HG03159 (cell line): ENCODE measurements around the gene GPR152.
"Not testable (repeated sequence)": the region's sequence is repeated elsewhere in the genome, so short reads cannot be mapped to it uniquely, and the experiment has no call there.

ENCODE experiments used
- ATAC-seq: cut with Tn5 transposase; IDR thresholded peaks from one replicate; pipeline ENCODE4 v1.9.1; 2021; ENCODE audit warnings: mild to moderate bottlenecking, moderate library complexity; ENCODE audit not compliant: unreplicated experiment

Gene GPR152

GRCh38 chr11:67412495-67413179, 39.9 kb downstream of the GPR152 start:
- no peak for ATAC-seq

GRCh38 chr11:67411785-67412152, 40.8 kb downstream of the GPR152 start:
- no peak for ATAC-seq

GRCh38 chr11:67410984-67411784, 41.3 kb downstream of the GPR152 start:
- ATAC-seq, result no peak

- no peak for ATAC-seq
Measured at GRCh38 chr11:67410369-67410831, 42.1 kb downstream of the GPR152 start.

- ATAC-seq, result no peak
Measured at GRCh38 chr11:67409781-67410368, 42.7 kb downstream of the GPR152 start.

GRCh38 chr11:67409261-67409666, 43.3 kb downstream of the GPR152 start:
- ATAC-seq, result no peak

- ATAC-seq, result no peak
Measured at GRCh38 chr11:67408437-67409200, 43.9 kb downstream of the GPR152 start.

GRCh38 chr11:67407688-67408163, 44.8 kb downstream of the GPR152 start:
- ATAC-seq, result no peak

GRCh38 chr11:67406969-67407687, 45.4 kb downstream of the GPR152 start:
- ATAC-seq, result no peak

GRCh38 chr11:67406420-67406968, 46.0 kb downstream of the GPR152 start:
- ATAC-seq, result no peak

GRCh38 chr11:67405688-67406339, 46.7 kb downstream of the GPR152 start:
- no peak for ATAC-seq

- ATAC-seq, result no peak
Measured at GRCh38 chr11:67405196-67405567, 47.3 kb downstream of the GPR152 start.

GRCh38 chr11:67404515-67405195, 47.9 kb downstream of the GPR152 start:
- no peak for ATAC-seq

- ATAC-seq, result not testable (repeated sequence)
Measured at GRCh38 chr11:67403085-67403484, 49.4 kb downstream of the GPR152 start.

GRCh38 chr11:67402192-67402839, 50.2 kb downstream of the GPR152 start:
- ATAC-seq, result not testable (repeated sequence)

GRCh38 chr11:67401495-67402191, 50.9 kb downstream of the GPR152 start, which contains the start of gene PPP1CA:
PPP1CA (minus strand) TSS chr11:67401858; CDS start chr11:67401782, 76 bp downstream.
- ATAC-seq, result peak; percentile 57
